DMS 273 treated with DMSO at 0.1 percent for 48 hours (cell line): Measurements from ENCODE around the gene NLRP13.

Experiments used
- DNase-seq: peaks from one replicate; lab custom pipeline; 2025; lab: John Stamatoyannopoulos, UW

NLRP13 gene

DNA sequence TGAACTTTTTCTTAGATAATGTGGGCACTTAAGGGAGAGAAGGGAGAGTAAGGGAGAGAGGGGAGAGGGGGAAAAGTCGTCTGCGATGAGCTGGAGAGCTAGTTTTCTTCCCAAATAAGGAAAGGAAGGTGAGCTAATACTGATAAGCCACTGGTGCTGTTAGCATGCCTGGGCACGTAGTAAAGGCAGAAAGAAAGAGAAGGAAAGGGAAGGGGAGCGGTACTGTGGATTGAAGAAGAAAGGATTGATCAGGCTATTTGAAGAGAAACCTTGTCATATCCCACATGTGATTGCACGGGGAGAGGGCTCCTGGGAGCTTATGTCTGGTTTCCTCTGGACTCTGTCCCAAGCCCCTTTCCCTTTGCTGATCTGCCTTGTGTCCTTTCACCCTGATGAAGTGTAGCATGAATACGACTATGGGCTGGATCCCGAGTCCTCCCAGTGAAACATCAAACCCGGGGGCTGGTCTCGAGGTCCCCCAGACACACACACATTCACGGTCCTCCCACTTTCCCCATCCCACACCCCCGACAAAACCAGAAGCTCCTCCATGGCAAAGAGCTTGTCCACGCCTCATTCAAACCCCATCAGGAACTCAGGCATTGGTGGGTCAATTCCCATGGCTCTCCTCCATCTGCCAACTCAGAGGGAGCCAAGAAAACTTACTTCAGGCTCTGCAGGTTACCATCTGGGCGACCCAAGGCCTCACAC is 30.6 kb downstream of the NLRP13 start:
- DNase-seq: peak; percentile 8

DNA sequence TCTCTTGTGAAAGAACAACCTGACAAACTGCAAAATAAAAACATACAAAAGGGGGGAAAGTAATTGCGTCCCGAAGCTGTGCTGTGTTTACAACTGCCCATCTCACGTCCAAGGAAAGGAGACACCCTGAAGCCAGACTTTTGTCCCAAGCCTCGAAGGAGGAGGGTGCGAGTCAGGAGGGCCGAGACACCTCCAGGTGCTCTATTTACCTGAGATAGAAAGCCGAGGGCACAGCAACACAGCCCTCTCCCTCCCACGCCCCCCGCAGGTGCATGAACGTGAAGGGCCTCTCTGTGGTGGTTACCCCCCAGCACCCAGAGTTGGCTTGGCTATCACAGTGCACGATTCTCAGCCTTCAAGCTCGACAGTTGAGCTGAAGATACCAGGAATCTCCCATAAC is 33.2 kb downstream of the NLRP13 start:
- no peak for DNase-seq

DNA sequence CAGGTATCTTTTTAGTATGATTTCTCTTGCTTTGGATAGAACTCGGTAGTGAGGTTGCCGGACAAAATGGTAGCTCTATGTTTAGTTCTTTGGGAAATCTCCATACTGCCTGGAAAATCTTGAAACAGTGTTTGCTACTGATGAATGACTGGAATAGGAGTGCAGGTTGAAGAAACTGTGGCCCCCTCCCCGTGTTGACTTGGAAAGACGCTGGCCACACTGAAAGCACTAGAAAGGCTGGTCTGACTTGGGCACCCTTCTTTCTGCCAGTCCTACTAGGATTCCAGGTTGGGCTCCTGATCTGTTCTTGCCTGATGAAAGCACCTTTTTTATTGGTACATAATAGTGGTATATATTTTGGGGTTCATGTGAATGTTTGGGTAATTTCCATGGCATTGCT is 49.5 kb downstream of the NLRP13 start:
- DNase-seq: no peak

DNA sequence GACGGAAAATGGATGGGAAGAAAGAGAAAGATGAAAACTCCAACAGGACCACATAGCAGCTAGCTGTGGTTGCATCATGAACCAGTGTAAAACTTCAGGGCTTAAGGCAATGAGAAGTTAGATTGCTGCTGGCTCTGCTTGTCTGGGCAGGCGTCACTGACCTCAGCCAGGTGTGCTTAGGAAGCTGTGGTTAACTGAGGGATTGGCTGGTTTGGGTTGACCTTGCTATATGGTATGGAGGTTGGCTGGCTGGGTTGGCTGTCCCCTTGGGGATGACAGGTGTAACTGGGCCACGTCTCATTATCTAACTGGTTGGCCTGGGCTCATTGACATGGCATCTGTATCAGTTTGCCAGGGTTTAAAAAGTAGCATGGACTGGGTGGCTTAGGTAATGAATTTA is 54.9 kb downstream of the NLRP13 start:
- no peak for DNase-seq

DNA sequence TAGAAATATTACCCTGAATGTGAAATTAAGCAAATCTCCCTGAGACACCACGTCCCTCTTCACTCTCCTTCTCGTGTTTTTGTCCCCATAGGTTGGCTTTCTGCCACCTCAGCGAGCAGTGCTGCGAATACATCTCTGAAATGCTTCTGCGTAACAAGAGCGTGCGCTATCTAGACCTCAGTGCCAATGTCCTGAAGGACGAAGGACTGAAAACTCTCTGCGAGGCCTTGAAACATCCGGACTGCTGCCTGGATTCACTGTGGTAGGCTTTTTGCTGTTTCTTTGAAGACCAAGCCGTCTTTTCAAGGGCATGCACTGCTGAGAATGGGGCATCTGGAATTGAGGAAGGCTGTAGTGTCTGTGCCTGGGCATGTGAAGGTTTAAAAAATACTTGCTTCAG is 61.4 kb downstream of the NLRP13 start:
- no peak for DNase-seq

DNA sequence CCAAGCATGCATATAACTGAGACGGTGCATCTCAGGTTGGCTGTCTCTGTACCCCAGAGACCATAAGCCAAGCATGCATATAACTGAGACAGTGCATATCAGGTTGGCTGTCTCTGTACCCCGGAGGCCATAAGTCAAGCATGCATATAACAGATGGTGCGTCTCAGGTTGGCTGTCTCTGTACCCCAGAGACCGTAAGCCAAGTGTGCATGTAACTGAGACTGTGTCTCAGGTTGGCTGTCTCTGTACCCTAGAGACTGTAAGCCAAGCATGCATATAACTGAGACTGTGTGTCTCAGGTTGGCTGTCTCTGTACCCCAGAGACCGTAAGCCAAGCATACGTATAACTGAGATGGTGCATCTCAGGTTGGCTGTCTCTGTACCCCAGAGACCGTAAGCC is 65.0 kb downstream of the NLRP13 start:
- DNase-seq: no peak

DNA sequence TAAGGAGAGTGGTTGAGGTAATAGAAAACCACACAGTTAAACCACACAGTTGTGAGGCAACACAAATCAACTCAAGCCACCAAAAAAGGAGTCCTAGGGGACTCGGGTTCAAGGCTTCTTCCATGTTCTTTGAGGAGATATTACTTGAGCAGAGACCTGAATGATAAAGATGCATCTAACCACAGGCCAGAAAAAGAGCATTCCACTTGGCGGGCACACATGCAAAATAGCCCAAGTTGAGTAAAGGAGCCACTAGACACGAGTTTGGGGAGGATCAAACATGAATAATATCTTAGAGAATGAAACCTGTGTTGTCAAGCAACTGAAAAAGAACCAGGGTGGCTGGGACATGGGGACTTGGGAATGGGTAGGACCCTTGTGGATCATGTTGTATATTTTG is 65.6 kb downstream of the NLRP13 start:
- no peak for DNase-seq

DNA sequence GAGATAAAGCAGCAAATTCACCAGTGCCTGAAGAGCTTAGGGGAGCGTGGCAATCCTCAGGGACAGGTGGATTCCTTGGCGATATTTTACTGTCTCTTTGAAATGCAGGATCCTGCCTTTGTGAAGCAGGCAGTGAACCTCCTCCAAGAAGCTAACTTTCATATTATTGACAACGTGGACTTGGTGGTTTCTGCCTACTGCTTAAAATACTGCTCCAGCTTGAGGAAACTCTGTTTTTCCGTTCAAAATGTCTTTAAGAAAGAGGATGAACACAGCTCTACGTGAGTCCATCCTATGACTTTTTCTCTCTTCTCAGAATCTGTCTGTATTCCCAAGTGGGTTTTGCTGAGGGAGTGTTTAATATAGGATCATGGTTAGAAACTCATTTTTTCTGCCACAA is 73.2 kb downstream of the NLRP13 start:
- no peak for DNase-seq

DNA sequence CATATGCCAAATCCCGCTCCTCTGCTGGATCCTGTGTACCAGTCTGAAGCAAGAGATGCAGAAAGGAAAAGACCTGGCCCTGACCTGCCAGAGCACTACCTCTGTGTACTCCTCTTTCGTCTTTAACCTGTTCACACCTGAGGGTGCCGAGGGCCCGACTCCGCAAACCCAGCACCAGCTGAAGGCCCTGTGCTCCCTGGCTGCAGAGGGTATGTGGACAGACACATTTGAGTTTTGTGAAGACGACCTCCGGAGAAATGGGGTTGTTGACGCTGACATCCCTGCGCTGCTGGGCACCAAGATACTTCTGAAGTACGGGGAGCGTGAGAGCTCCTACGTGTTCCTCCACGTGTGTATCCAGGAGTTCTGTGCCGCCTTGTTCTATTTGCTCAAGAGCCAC is 73.7 kb downstream of the NLRP13 start:
- DNase-seq: no peak

DNA sequence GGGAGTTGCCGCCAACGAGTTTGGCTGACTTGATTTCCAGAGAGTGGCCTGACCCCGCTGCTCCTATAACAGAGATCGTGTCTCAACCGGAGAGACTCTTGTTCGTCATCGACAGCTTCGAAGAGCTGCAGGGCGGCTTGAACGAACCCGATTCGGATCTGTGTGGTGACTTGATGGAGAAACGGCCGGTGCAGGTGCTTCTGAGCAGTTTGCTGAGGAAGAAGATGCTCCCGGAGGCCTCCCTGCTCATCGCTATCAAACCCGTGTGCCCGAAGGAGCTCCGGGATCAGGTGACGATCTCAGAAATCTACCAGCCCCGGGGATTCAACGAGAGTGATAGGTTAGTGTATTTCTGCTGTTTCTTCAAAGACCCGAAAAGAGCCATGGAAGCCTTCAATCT is 74.2 kb downstream of the NLRP13 start:
- no peak for DNase-seq

DNA sequence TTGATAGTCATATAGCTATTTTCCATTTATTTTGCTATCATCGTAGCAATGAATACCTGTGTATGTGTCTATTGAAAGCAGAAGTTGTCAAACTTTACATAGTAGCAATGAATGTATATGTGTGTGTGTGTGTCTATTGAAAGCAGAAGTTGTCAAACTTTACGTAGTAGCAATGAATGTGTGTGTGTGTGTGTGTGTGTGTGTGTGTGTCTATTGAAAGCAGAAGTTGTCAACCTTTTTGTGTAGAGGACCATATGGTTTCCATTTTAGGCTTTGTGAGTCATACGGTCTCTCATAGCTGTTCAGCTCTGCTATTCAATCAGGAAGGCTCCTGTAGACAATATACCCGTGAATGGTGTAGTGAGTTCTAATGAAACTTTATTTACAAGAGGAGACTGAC is 75.0 kb downstream of the NLRP13 start:
- DNase-seq: no peak

DNA sequence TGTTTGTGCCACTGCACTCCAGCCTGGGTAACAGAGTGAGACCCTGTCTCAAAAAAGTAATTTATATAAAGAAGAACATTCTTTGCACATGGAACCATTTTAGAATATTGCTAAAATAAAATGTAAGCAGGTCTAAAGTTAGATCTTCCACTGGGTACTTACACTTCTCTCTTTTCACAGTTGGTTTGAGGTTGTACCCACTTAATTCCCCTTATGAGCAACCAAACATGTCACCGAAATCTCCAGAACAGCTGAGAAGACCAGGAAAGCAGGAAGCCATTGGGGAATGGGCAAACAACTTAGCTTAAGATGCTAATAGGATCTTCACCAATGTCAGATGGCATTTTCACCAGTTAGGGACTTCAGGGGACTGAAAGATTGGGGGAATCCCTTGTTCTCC is 77.0 kb downstream of the NLRP13 start:
- DNase-seq: no peak
